GM21825 (cell line): ENCODE results near the gene SNX19.

Experiments
- ATAC-seq: cut with Tn5 transposase; IDR thresholded peaks from one replicate; pipeline ENCODE4 v1.9.1; 2021; ENCODE audit warnings: mild to moderate bottlenecking, moderate library complexity; ENCODE audit not compliant: unreplicated experiment

The SNX19 gene

GRCh38 chr11:130906616-130907015, 9.7 kb downstream of the SNX19 start:
- no peak for ATAC-seq

GRCh38 chr11:130905512-130905911, 10.8 kb downstream of the SNX19 start:
- no peak for ATAC-seq

- ATAC-seq, result no peak
Observed at GRCh38 chr11:130904380-130904779, 11.9 kb downstream of the SNX19 start.

GRCh38 chr11:130902380-130902779, 13.9 kb downstream of the SNX19 start:
- no peak for ATAC-seq

GRCh38 chr11:130899106-130899505, 17.2 kb downstream of the SNX19 start:
- no peak for ATAC-seq

GRCh38 chr11:130897262-130898182, 18.8 kb downstream of the SNX19 start:
- ATAC-seq, result no peak

GRCh38 chr11:130894322-130895025, 21.8 kb downstream of the SNX19 start:
- peak; percentile 90 for ATAC-seq

GRCh38 chr11:130892861-130893260, 23.4 kb downstream of the SNX19 start:
- no peak for ATAC-seq

- no peak for ATAC-seq
Observed at GRCh38 chr11:130891326-130891725, 25.0 kb downstream of the SNX19 start.

GRCh38 chr11:130890039-130890745, 26.1 kb downstream of the SNX19 start:
- ATAC-seq, result no peak

GRCh38 chr11:130888790-130889189, 27.5 kb downstream of the SNX19 start:
- ATAC-seq, result no peak

- ATAC-seq, result no peak
Observed at GRCh38 chr11:130886704-130887103, 29.6 kb downstream of the SNX19 start.

GRCh38 chr11:130882138-130882551, 34.1 kb downstream of the SNX19 start:
- no peak for ATAC-seq

- ATAC-seq, result no peak
Observed at GRCh38 chr11:130881475-130882137, 34.7 kb downstream of the SNX19 start.

- ATAC-seq, result no peak
Observed at GRCh38 chr11:130879836-130880235, 36.4 kb downstream of the SNX19 start.

- ATAC-seq, result no peak
Observed at GRCh38 chr11:130876931-130877915, 39.1 kb downstream of the SNX19 start.

GRCh38 chr11:130876100-130876499, 40.2 kb downstream of the SNX19 start:
- ATAC-seq, result no peak

- ATAC-seq, result no peak
Observed at GRCh38 chr11:130874955-130875531, 41.2 kb downstream of the SNX19 start.

GRCh38 chr11:130874396-130874795, 41.9 kb downstream of the SNX19 start:
- ATAC-seq, result no peak
